NCI-H1694 (cell line): ENCODE results near the gene ADAMTS10.
"Not testable (repeated sequence)": the region's sequence is repeated elsewhere in the genome, so short reads cannot be mapped to it uniquely, and the experiment has no call there.

Source experiments
- DNase-seq: peaks from one replicate; lab custom pipeline; 2025; lab: John Stamatoyannopoulos, UW

ADAMTS10 gene

DNA sequence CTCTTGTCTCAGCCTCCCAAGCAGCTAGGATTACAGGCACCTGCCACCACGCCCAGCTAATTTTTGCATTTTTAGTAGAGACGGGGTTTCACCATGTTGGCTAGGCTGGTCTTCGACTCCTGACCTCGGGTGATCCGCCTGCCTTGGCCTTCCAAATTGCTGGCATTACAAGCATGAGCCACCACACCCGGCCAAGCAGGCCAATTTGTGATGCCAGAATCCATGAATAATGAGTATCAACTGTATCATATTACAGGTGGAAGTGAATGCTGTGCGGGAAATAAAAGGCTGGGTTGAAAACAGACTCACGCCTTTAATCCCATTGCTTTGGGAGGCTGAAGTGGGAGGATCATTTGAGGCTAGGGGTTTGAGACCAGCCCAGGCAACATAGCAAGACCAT lies 16.3 kb upstream of the ADAMTS10 start:
- no peak for DNase-seq

DNA sequence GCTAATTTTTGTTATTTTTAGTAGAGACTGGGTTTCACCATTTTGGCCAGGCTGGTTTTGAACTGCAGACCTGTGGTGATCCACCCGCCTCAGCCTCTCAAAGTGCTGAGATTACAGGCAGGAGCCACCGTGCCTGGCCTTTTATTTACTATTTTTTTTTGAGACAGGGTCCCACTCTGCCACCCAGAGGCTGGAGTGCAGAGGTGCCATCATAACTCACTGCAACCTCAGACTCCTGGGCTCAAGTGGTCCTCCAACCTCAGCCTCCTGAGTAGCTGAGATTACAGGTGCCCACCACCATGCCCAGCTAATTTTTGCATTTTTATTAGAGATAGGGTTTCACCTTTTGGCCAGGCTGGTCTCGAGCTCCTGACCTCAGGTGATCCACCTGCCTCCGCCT lies 12.4 kb upstream of the ADAMTS10 start:
- DNase-seq, result not testable (repeated sequence)

DNA sequence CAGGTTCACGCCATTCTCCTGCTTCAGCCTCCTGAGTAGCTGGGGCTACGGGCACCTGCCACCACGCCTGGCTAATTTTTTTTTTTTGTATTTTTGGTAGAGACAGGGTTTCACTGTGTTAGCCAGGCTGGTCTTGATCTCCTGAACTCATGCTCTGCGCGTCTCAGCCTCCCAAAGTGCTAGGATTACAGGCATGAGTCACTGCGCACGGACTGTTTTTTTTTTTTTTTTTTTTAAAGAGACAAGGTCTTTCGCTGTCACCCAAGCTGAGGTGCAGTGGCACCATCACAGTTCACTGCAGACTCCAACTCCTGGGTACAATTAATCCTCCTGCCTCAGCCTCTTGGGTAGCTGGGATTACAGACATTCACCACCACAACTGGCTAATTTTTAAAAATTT lies 8.2 kb upstream of the ADAMTS10 start:
- no peak for DNase-seq

DNA sequence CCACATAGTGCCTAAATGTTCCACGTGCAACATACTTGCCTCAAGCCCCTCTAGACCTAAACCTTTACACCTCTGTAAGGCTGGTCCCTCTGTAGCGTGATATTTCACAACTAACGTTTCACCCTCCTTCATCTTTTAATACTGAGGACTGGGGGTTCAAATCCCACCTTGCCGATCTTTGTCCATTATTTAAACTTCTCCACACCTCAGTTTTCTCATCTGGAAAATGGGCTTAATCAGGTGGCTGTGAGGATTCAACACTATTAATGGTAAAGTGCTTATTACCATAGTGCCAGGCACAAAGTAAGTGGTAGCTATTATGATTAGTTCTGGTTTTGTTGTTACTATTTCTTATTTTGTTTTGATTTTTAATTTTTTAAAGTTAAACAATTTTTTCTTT lies 7.5 kb upstream of the ADAMTS10 start:
- no peak for DNase-seq

DNA sequence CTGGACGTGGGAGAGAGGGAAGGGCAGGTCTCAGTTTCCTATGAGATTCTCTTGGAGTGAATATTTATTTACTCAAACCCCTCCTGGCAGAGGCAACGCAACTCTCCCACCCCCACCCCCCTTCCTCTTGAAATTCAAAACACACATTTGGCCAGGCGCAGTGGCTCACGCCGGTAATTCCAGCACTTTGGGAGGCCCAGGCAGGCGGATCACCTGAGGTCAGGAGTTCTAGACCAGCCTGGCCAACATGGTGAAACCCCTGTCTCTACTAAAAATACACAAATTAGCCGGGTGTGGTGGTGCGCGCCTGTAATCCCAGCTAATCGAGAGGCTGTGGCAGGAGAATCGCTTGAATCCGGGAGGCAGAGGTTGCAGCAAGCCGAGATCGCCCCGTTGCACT lies 6.8 kb upstream of the ADAMTS10 start:
- DNase-seq, result not testable (repeated sequence)

DNA sequence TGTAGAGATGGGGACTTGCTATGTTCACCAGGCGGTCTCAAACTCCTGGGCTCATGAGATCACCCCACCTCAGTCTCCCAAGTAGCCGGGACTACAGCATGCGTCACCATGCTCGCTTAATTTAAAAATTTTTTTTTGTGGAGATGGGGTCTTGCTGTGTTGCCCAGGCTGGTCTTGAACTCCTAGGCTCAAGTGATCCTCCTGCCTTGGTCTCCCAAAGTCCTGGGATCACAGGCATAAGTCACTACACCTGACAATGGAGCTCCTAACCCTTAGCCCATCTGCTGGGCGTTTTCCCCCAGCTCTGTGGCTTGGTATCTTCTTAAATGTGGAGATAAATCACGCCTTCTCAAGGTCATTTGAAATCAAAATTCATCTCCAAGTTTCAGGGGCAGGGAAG lies 6.3 kb upstream of the ADAMTS10 start:
- DNase-seq, result no peak

DNA sequence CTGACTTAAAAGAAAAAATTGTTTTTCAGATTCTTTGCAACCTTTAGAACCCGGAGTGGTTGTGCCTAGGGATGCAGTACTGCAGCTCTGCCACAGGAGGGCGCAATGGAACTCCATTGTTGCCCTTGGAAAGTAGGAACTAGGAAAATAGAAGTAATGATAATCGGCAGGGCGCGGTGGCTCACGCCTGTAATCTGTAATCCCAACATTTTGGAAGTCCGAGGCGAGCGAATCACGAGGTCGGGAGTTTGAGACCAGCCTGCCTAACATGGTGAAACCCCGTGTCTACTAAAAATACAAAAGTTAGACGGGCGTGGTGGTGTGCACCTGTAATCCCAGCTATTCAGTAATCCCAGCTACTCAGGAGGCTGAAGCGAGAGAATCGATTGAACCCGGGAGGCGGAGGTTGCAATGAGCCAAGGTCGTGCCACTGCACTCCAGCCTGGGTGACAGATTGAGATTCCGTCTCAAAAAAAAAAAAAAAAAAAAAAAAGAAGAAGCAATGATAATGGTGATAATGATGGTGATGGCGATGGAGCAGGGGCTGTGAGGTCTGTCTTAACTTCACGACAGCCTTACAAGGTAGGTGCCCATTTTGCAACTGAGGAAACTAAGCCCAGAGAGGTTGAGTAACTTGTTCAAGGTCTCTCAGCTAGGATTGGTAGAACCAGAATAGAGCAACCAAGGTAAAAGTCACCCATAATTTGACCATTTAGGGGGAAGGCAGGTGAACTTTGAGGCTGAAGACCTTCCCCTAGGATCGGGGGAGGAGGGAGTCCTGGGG lies 5.5 kb upstream of the ADAMTS10 start:
- peak; percentile 7 for DNase-seq

DNA sequence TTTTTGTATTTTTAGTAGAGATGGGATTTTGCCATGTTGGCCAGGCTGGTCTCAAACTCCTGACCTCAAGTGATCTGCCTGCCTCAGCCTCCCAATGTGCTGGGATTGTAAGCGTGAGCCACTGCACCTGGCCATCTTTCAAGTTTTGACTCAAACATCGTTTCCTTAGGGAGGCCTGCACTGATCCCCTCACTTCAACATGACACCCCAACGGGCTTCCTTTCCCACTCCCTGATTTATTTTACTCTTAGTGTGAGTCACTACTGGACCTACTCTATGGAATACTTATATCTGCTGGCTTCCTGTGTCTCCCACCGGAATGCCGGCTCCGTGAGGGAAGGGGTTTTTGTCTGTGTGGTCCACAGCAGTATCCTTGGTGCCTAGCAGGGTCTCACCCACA lies 4.5 kb upstream of the ADAMTS10 start:
- no peak for DNase-seq

DNA sequence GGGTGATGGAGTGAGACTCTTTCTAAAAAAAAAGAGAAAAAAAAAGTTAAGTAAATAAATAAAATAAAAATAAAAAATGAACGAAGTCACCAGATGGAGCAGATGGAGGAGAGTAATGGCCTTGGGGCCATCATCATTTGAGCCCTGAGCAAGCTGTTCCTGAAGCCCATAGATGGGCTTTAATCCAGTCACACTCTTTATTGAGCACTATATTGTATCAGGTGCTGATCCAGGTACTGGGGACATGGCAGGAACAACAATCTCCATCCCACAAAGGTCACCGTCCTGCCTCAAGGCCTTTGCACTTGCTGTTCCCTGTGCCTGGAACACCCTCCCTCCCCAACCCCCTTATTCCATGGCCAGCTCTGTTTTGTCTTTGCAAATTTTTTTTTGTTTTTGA lies 3.9 kb upstream of the ADAMTS10 start:
- no peak for DNase-seq

DNA sequence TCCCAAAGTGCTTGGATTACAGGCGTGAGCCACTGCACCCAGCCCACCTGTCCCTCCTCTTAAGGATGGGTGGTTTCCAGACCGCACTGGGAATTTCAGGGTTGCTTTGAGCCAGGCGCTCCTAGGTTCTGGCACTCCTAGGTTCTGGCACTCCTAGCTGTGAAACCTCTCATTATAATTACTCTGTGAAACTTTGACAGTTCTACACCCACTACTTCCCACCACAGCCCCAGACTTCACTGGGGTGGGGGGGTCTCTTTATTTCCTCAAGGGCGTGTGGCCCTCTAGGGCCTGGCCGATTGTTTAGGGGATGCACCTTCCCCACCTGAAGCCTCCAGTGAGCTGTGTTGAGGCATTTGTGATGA lies 2.3 kb upstream of the ADAMTS10 start:
- no peak for DNase-seq

DNA sequence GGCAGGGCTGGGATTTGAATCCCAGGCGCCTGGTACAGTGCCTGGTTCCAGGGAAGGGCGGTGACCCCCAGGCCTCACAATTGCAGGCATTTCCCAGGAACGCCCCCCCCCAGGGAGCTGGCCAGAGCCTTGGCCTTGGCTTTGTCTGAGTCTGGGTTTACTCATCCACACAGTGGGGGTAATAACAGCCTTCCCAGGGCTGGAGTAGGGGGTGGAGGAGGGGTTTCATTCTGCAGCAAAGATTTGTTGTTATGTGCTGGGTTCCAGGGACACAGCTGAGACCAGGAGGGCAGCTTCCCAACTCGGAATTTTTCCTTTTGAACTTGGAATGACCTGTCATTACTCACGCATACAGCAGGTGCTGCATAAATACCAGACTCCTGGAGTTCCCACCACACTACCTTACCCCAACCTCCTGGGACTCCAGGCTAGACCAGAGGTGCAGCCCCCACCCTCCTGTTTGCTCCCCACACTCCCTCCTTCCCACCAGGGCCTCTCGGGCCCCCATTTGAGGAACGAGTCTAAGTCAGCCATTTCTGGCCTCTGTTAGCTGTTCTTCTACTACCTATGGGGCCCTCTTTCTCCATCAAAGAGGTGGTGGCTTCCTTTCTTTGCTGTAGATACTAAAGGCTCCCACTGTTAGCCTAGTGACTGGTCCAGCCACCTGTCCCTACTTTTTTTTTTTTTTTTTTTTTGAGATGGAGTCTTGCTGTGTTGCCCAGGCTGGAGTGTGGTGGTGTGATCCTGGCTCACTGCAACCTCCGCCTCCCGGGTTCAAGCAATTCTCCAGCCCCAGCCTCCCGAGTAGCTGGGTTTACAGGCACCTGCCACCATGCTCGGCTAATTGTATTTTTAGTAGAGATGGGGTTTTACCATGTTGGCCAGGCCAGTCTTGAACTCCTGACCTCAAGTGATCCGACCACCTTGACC lies 1.6 kb upstream of the ADAMTS10 start:
- DNase-seq, result no peak

DNA sequence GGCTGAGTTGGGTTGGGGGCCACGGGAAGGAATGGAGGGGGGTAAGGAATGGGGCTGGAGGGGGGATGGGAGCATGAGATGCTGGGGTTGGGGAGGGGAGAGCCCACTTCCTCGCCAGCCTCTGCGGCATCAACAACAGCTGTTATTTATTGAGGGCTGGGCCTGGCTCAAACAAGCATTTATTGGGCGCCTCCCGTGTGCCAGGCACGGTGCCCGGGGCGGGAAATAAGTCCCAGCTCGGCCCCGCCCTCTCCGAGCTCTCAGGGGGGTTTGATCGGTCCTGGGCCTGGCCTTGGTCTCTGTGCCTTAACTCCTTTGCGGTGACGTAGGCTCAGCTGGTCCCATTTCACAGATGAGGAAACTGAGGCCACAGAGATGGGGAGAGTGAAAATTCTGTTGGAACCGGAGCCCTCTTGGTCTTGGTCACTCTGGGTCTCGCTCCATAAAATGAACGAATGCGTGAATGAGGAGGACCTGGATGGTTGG lies 919 bp upstream of the ADAMTS10 start:
- DNase-seq, result no peak

DNA sequence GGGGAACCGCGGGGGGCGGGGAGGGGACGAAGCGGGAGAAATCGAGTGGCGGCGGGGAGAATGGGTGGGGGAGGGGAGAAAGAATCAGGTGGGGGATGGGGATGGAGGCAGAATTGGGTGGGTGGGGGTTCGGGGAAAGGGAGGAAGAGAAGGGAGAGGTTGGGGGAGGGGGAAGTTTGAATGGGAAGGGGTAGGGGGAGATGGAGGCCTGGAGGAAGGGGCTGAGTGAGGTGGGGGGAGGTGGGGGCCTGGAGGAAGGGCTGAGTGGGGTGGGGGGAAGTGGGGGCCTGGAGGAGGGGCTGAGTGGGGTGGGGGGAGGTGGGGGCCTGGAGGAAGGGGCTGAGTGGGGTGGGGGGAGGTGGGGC lies 403 bp upstream of the ADAMTS10 start:
- no peak for DNase-seq

DNA sequence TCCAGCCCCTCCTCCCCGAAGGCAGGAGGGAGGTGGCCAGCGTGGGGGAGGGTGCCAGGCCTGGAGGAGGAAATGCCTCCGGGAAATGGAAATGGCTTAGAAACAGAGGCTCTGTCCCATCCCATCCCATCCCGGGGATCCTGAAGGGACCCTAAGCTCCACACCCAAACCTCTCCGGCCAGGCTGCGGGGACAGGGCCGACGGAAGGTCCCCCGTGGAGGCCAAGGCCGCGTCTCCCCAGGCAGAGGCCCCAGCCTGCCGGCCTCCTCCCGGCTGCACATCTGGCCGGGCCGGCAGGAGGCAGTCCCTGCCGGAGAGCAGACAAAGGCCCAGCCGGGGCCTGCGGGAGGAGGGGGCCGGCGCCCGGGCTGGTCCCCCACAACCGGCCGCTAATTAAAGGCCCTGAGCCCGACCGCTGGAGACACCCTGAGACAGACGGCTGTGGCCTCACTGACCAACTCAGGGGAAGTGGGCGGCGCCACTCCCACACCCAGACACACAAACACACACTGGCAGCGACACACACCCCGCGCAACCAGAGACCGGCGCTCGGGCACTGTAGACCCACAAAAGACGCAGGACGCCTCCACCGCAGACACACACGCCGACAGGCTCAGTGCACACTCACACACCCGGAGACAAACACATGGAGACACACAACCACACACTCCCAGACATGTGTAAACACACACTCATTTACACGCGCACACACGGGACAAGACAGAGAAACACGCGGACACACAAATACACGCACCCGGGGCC lies 1.1 kb downstream of the ADAMTS10 start:
- DNase-seq, result no peak

DNA sequence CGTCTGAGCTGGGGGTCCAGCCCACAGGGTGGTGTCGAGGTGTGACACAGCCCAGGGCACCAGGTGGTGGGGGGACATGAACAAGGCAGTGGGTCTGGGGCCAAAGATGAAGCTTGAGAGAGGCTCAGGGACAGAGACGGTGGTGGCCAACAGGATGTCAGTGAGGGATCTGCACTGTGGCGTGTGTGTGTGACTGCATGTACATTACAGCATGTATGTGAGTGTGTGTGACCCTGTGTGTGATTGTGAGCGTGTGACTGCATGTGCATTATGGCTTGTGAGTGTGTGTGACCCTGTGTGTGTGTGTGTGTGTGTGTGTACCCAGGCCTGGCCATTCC lies 1.6 kb downstream of the ADAMTS10 start:
- DNase-seq, result no peak

DNA sequence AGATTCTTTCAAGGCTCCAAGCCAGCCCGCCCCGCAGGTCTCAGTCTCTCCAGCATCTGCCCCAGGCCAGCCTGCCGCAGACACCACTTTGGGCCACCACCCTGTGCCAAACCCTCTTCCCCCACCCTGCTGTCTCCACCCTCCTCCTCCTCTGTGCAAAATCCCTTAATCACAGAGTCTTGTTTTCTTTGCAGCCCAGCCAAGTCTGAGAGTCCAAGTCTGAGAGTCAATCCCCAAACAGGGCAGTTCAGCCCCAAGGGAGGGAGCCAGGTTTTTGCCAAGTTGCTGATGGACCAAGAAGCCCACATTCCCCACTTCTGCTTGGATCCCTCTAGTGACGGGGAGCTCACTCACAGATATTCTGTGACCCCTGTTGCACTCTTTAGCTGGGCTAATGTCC lies 3.1 kb downstream of the ADAMTS10 start:
- DNase-seq, result no peak

DNA sequence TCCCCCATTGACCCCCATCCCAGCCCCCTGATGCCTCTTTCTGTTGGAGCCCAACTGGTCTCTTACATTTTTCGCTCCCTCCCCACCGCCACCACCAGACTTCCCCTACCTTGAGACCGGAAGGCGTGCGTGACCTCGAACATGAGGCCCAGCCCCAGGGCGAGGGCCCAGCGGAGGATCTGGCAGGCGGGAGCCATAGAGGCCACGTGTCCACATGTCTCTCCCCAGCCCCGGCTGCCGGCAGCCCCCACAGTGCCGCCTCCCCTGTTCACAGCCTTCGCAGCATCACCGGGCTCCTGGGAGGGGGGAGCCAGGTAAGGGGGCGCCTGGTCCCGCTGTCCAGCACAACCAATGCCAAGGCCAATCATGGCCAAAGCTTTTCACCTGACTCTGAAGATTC lies 5.0 kb downstream of the ADAMTS10 start:
- no peak for DNase-seq

DNA sequence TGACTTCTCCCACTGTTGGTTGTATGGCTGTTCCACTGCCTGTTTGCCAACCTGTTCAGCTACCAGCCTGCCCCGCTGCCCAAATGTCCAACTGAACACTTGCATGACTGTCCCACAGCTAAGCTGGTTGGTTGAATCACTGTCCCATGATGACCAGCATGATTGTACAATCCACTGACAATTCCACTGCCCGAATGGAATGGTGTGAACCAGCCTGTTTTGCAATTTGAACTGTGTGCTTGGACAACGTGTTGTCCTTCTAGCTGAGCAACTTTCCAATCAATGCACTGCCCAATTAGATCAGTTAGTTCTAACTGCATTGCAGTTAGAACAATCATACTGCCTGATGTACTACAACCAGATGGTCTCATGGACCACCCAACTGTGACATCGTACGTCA lies 8.7 kb downstream of the ADAMTS10 start:
- no peak for DNase-seq

DNA sequence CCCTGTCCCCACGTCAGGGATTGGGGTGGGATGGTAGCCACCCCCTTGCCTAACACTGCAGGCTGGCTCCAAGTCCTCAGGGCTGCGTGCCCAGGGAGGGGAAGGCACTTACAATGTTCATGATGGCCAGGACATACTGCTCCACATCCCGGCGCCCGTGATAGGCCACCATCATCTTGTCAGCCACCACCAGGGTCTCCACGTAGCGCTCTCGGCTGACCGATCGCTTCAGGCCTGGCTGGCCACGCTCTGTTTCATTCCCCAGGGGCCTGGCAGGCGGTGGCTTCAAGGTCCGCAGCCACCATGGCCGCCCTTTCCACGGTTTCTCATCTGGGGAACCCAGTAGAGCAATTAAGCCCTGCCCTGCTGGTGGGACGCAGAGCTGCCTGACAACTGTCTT lies 9.7 kb downstream of the ADAMTS10 start:
- DNase-seq, result no peak

DNA sequence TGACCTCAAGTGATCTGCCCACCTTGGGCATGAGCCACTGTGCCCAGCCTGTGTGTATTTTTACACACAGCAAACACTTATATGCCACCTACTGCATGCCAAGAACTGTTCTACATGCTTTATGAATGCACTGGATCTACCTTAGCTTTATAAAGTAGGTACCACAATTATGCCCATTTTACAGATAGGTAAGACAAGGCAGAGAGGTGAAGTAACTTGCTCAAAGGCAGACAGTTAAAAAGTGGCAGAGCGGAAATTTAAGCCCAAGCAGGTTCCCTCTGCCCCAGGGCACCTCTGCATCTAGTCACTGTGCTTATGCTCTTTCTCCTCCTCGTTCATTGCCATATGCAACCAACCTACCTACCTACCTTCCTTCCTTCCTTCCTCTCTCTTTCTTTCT lies 10.5 kb downstream of the ADAMTS10 start:
- DNase-seq, result no peak

DNA sequence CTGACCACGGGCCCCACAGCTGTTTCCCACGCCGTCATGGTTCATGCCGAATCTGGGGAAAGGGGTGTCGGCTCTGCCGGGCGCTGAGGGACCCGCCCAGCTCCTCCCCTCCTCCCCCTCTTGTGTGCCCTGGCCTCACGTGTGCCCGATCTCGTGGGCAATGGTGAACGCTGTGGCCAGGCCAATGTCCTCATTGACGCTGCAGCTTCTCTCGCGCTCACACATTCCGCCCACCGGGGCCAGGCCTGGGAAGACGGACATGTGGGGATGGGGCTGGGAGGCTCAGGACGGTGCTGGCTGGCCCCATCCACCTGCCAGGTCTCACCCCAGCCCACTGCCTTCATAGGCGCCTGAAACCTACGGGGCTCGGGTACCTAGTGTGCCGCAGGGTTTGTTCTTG lies 14.3 kb downstream of the ADAMTS10 start:
- DNase-seq, result no peak

DNA sequence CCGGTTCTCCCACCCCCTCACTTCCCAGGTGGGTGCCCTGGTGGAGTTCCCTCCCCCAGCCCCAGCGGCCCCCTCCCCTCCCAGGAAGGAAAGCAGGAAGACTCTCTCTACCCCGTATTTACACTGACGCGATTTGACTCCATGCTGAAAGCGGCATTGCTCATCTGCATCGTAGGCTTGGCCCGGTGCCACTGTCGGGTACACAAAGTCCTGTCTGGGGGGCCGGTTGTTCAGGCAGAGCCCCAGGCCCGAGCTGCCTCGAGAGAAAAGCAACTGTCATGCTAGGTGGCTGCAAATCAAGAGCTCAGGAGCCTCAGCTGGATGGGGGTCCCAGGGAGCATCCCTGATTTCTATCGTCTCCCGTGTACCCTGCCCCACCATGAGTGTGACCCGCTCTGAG lies 14.9 kb downstream of the ADAMTS10 start:
- DNase-seq, result no peak

DNA sequence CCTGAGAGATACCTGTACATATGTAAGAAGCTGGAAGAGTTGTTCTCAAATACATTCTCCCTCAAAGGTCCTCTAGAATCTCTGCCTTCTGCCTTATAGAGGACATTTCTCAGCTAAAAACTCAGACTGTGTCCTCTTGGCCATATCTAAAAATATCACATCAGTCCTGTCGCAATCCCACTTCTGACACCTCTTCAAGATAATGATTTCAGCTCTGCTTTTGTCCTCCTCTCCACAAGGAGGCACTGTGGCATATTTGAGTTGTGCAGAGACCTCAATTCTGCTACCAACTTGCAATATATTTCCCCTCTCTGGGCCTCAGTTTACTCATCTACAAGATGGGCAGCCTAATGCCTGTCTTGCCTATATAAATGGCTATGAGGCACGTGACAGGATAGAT lies 16.6 kb downstream of the ADAMTS10 start:
- DNase-seq, result no peak
